Fibroblast of lung (primary cell): Measurements from ENCODE around the gene RRBP1.

Experiments
- EZH2 ChIP-seq: IDR thresholded peaks from 2 replicates; pipeline ENCODE4 v1.5.1; 2012; ENCODE audit warnings: low read length, control low read depth, mild to moderate bottlenecking; ENCODE audit errors: missing control alignments
- TF ChIP-seq, protein P1 (sequence below), 2 donors: IDR thresholded peaks in 1 of 2; conservative IDR thresholded peaks in 1 of 2; 1 replicate in 1 of 2; 2 replicates in 1 of 2; pipeline ENCODE4 v1.5.1; 2011 to 2012; ENCODE audit warnings: low read length in 2 of 2, control low read depth in 1 of 2, inconsistent platforms in 1 of 2, low read depth in 1 of 2, mild to moderate bottlenecking in 1 of 2

DNA sequence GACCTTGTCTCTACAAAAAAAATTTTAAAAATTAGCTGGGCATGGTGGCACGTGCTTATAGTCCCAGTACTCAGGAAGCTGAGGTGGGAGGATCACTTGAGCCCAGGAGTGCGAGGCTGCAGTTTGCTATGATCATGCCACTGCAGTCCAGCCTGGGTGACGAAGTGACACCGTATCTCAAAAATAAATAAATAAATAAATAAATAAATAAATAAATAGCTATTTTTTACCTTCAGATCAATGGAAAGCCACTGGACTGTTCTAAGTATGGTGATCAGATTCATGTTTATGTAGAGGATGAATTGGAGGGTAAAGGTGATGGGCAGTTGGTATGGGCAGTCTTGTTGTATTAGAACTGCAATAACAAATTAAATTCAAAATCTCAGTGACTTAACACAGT is 88.1 kb downstream of the RRBP1 start:
- TF ChIP-seq, protein P1, sequence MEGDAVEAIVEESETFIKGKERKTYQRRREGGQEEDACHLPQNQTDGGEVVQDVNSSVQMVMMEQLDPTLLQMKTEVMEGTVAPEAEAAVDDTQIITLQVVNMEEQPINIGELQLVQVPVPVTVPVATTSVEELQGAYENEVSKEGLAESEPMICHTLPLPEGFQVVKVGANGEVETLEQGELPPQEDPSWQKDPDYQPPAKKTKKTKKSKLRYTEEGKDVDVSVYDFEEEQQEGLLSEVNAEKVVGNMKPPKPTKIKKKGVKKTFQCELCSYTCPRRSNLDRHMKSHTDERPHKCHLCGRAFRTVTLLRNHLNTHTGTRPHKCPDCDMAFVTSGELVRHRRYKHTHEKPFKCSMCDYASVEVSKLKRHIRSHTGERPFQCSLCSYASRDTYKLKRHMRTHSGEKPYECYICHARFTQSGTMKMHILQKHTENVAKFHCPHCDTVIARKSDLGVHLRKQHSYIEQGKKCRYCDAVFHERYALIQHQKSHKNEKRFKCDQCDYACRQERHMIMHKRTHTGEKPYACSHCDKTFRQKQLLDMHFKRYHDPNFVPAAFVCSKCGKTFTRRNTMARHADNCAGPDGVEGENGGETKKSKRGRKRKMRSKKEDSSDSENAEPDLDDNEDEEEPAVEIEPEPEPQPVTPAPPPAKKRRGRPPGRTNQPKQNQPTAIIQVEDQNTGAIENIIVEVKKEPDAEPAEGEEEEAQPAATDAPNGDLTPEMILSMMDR (conservative IDR thresholded peaks at IDR 0.05 in 1 of 2, IDR thresholded peaks at IDR 0.05 in 1 of 2; ENCODE audit: low read depth in 1 of 2, low read length in 2 of 2), result no peak
- no peak for TF ChIP-seq EZH2
